Pancreas (tissue), 10 donors: Measurements from ENCODE around the gene DHH. TPM values are rescaled to one million over a fixed set of nuclear protein-coding genes. Genes with fewer than 3 reads are reported as not detected.

ENCODE experiments used
- ATAC-seq, 4 donors: fragments of 200-7000 bp; cut with Tn5 transposase; one replicate each; pipeline versions ENCODE4 v1.8.0 to v1.9.1; 2020; ENCODE audit warnings: mild to moderate bottlenecking in 4 of 4, moderate library complexity in 4 of 4
- DNase-seq, 6 donors: peaks; one replicate each; pipeline ENCODE4 v3.0.0-alpha.2; 2020
- FAIRE-seq: peaks from 2 replicates; lab custom pipeline; 2012; peaks lifted over from hg19 to GRCh38; lab: Jason Lieb, UNC
- H3K27ac ChIP-seq, 4 donors: fragments of 200-600 bp; sonication (generic); 1 replicate in 3 of 4; 2 replicates in 1 of 4; pipeline versions ENCODE4 v1.5.0 to v1.8.0; 2020
- H3K27me3 ChIP-seq, 4 donors: fragments of 200-600 bp; one replicate each; pipeline ENCODE4 v1.8.0; 2021
- H3K36me3 ChIP-seq, 3 donors: fragments of 200-600 bp; sonication (generic) in 1 of 3; one replicate each; pipeline versions ENCODE4 v1.5.0 to v1.8.0; 2020 to 2021
- H3K4me1 ChIP-seq, 3 donors: fragments of 200-600 bp; one replicate each; pipeline ENCODE4 v1.8.0; 2021
- H3K4me3 ChIP-seq, 4 donors: fragments of 200-600 bp; sonication (generic) in 2 of 4; one replicate each; pipeline versions ENCODE4 v1.5.0 to v1.8.0; 2020 to 2021
- H3K9me3 ChIP-seq, 4 donors: fragments of 200-600 bp; one replicate each; pipeline ENCODE4 v1.8.0; 2021
- CTCF ChIP-seq, 4 donors: fragments of 200-600 bp; sonication (generic) in 3 of 4; IDR thresholded peaks; one replicate each; pipeline versions ENCODE4 v1.5.0 to v1.8.0; 2021; ENCODE audit warnings: antibody characterized with exemption in 4 of 4
- WGBS, 2 donors: extraction: QIAGEN DNeasy Blood & Tissue Kit; methylation state at CpG; one replicate each; pipeline ENCODE4 v1.1.7; 2013; 5-methylcytosine and 5-hydroxymethylcytosine counted together
- intact Hi-C, 3 donors: fragments of 100-400 bp; cut with DNase I; formaldehyde crosslinking; loops; one replicate each; pipeline versions ENCODE4 v1.11.1 to v1.14.2; 2022
- polyA plus RNA-seq, 2 donors: library from polyadenylated mRNA; stranded (reverse); fragments of 200-250 nt; gene quantifications; one replicate each; pipeline ENCODE4 v1.2.3, GENCODE V29; 2013
- total RNA-seq, 6 donors: library from RNA; stranded (reverse); fragmentation: NEBNext Ultra II Directional in 4 of 6; extraction: Animal tissue kit (Norgen Biotek cat#: 25700) in 4 of 6; gene quantifications; one replicate each; pipeline versions ENCODE4 v1.2.1 to v1.2.4, GENCODE V29; 2021 to 2023
- donor health status: healthy with polysubstance abuse.
- donor health status: DM: no; HTN: no; CAD: no; lungs with moderate emphysema.
- donor health status: DM: no; HTN: no; CAD: no.
- donor health status: control.
- donor health status: control.
- donor health status: Bipolar disorder and iron deficiency.
- donor health status: DM: yes; HTN: yes; CAD: no.
- donor health status: DM: no; HTN: no; CAD: no.
- donor health status: DM: no; HTN: no; CAD: no.
- donor health status: DM: yes; HTN: yes; CAD: no.

The DHH gene
- total and polyA plus RNA-seq, 8 donors: 0.03 to 0.53 (median 0.14) TPM; not detected in 1

DNA sequence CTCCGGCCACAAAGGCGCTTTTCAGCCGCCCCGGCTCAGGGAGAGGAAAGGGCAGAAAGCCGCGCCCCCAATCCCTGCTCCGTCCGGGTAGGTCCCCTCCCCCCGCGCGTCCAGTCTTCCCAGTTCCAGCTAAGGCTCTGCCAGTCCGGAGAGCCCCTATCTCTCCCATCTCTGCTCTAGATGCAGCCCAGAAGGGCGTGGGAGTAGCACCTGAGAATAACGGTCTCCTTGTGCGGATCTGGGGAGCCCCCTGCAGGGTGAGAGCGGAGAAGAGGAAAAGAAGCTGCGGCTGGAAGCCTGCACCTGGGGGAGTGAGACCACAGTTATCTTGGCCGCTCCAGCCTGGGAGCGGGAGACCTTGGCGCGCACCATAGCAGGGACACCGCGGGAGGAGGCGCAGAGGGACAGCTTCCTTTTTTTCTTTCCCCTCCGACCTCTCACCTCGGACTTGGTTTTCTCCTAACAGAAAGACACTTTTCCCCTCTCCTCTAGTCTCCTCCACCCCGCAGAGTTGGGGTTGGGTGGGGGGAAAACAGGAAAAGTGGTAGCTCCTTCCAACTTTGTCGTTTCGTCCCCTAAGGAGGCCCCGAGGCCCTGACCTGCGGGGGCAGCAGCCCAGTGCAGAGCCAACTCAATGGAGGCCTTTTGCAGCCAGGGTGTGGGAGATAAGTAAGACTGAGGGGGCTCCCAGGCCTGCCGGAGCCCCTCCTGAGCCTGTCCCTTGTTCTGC is 2.4 kb downstream of the DHH start:
- H3K4me1 ChIP-seq: peaks cover 0 to 22% (median 6%) of the 10 kb centered on the region in 3 donors
- no peaks in the 10 kb centered on the region for H3K9me3 ChIP-seq
- no peak overlapping the region for H3K27ac ChIP-seq
- H3K36me3 ChIP-seq: no peaks in the 10 kb centered on the region
- intact Hi-C loops: no loop called here
- peak overlapping the region in 1 of 4 donors; percentile 18 for H3K4me3 ChIP-seq
- no peak for TF ChIP-seq CTCF (IDR thresholded peaks at IDR 0.05)
- 4 to 10% methylated on average over 28 to 32 of the region's 32 CpGs for WGBS, 2 donors
- H3K27me3 ChIP-seq: peaks cover 0 to 28% (median 4%) of the 10 kb centered on the region in 4 donors
- DNase-seq (peak in 2 of 6 donors; percentile 66 to 69), FAIRE-seq (no peak), ATAC-seq (peak in 2 of 4 donors; percentile 7 to 20)

DNA sequence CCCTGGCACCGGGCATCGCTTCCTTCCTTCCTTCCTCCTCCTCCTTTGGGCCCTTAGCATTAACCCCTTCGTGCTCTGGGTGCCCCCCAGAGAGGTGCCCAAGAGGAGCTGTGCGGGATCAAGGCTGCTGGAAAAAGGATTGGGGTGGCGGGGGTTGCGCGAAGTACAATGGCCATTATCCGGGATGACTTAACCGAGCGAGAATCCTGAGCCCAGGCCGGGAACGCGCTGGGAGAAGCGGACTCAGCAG is 2.8 kb downstream of the DHH start:
- no peak for DNase-seq
- H3K9me3 ChIP-seq: no peaks in the 10 kb centered on the region
- no peak for FAIRE-seq
- ATAC-seq: no peak
- intact Hi-C loops: no loop called here
- H3K36me3 ChIP-seq: no peaks in the 10 kb centered on the region
- no peak overlapping the region for H3K27ac ChIP-seq
- H3K4me1 ChIP-seq: peaks cover 0 to 22% (median 6%) of the 10 kb centered on the region in 3 donors
- H3K27me3 ChIP-seq: peaks cover 0 to 28% (median 4%) of the 10 kb centered on the region in 4 donors
- TF ChIP-seq CTCF (IDR thresholded peaks at IDR 0.05): no peak
- WGBS, 2 donors: 4% methylated on average over 9 to 14 of the region's 14 CpGs
- H3K4me3 ChIP-seq: peak overlapping the region in 1 of 4 donors; percentile 18

DNA sequence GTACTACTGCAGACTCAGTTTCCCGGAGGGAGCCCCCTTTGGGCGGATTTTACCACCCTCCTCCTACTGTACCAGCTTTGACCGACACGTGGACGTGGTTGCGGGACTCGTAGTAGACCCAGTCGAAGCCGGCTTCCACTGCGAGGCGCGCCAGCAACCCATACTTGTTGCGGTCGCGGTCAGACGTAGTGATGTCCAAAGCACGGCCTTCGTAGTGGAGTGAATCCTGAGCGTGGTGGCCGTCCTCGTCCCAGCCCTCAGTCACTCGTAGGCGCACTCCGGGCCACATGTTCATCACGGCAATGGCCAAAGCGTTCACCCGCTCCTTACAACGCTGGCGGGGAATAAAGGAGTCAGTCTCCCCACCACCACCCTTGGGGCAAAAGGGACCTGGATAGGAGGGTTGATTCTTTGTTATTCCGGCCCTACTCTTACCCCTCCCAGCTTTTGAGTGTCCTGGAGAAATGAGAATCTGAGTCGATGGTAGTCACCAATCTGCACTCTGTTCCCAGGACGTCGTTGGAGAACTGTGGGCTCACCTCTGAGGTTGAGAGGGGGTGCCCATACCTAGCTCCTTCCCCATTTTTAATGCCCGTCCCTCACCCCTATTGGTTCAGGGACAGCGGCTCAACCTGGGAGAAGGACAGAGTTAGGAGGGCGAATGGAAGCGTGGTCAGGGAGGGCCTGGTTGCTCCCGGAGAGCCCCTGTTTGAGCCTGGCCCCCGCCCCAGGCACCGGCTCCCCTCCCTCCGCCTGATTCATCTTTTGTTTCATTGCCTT is 3.4 kb downstream of the DHH start:
- Histone ChIP-seq H3K4me3 (no peak overlapping the region), H3K4me1 (peaks cover 0 to 22% (median 6%) of the 10 kb centered on the region in 3 donors), H3K27ac (no peak overlapping the region), H3K27me3 (peaks cover 0 to 28% (median 4%) of the 10 kb centered on the region in 4 donors), H3K9me3 (no peaks in the 10 kb centered on the region), H3K36me3 (no peaks in the 10 kb centered on the region)
- FAIRE-seq (no peak), DNase-seq (peak in 1 of 6 donors; percentile 57), ATAC-seq (no peak)
- 14 to 18% methylated on average over 41 of the region's 41 CpGs for WGBS, 2 donors
- intact Hi-C loops: no loop called here
- TF ChIP-seq CTCF (IDR thresholded peaks at IDR 0.05): no peak

DNA sequence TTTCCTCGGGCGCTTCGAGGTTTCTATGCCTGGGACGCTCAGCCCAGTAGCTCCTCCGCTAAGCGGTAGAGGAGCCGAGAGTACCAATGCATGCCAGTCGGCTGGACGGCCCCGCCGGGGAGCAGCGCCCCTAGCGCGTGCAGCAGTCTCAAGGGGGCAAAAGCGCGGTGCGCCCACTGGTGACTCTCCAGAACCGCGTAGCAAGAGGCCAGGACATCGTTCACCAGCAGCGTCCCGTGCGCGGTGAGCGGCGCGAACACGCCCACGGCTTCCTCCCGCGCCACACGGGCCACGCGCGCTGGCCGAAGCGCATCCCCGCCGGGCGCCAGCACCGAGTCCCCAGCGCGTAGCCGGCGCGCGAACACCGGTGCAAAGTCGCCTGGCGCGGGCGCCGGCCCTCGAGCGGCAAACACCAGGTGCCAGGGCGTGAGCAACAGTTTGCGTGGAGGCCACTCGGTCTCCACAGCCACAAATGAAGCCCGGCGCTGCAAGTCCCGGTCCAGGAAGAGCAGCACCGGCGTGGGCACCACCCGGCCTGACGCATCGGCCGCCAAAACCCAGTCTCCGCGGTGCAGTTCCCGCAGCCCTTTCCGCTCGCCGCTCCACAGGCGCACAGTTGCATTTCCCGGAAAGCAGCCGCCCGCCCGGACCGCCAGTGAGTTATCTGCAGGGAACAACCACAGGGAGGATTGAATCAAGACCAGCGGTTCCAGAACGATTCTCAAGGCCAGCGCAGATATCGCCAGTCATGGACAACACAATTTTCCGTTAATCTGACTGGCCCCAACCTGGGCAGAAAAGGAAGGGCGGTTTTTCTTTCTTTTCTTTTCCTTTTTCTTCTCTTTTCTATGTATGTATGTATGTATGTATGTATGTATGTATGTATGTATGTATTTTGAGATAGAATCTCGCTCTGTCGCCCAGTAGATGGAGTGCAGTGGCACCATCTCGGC is 4.5 kb downstream of the DHH start:
- Histone ChIP-seq H3K36me3 (no peaks in the 10 kb centered on the region), H3K27me3 (peaks cover 0 to 28% (median 4%) of the 10 kb centered on the region in 4 donors), H3K27ac (no peak overlapping the region), H3K4me1 (peaks cover 0 to 22% (median 6%) of the 10 kb centered on the region in 3 donors), H3K4me3 (peak overlapping the region in 2 of 4 donors; percentile 3 to 39), H3K9me3 (no peaks in the 10 kb centered on the region)
- intact Hi-C loops: loop anchor here in 1 of 3 donors (5.0 kb wide), 1 partner anchor 147 kb away; no protein-coding TSS in a partner anchor
- 2% methylated on average over 88 of the region's 88 CpGs for WGBS, 2 donors
- FAIRE-seq: no peak
- no peak for TF ChIP-seq CTCF (IDR thresholded peaks at IDR 0.05)
- peak in 2 of 6 donors; percentile 55 to 69 for DNase-seq
- ATAC-seq: peak in 2 of 4 donors; percentile 4 to 7
